Suprapubic skin (tissue), 3 donors: ENCODE results near the gene ATAD3C.

Experiments
- CTCF ChIP-seq, 2 donors: fragments of 200-600 bp in 1 of 2; fragments of 450-650 bp in 1 of 2; sonication (generic) in 1 of 2; IDR thresholded peaks; one replicate each; pipeline ENCODE4 v1.5.1; 2016 to 2019; ENCODE audit warnings: antibody characterized with exemption in 2 of 2, mild to moderate bottlenecking in 1 of 2, moderate library complexity in 1 of 2
- EP300 ChIP-seq: sonication (generic); formaldehyde crosslinking; IDR thresholded peaks from one replicate; pipeline ENCODE4 v1.6.1; 2017; ENCODE audit warnings: antibody characterized with exemption
- POLR2A ChIP-seq, 2 donors: fragments of 450-650 bp; IDR thresholded peaks; one replicate each; pipeline ENCODE4 v1.6.1; 2017; ENCODE audit warnings: antibody characterized with exemption in 2 of 2, mild to moderate bottlenecking in 2 of 2, moderate library complexity in 2 of 2

GRCh38 chr1:1424707-1425106, 24.8 kb upstream of the ATAD3C start:
- no peak for TF ChIP-seq EP300
- TF ChIP-seq POLR2A (IDR thresholded peaks at IDR 0.05), result no peak
- no peak for TF ChIP-seq CTCF (IDR thresholded peaks at IDR 0.05)
